OCI-LY3 (cell line): ENCODE results near the gene SLAMF6.

Experiments used
- EZH2phosphoT487 ChIP-seq: fragments of 200-600 bp; shearing (Covaris generic); IDR thresholded peaks from 2 replicates; pipeline ENCODE4 v1.6.1; 2018; ENCODE audit warnings: antibody characterized with exemption, mixed run types, low read depth
- TF ChIP-seq, protein P1 (sequence below): fragments of 200-600, 300-600 bp; sonication (generic); IDR thresholded peaks from 2 replicates; pipeline ENCODE4 v1.5.1; 2014; ENCODE audit warnings: antibody characterized with exemption, low read length, low read depth

DNA sequence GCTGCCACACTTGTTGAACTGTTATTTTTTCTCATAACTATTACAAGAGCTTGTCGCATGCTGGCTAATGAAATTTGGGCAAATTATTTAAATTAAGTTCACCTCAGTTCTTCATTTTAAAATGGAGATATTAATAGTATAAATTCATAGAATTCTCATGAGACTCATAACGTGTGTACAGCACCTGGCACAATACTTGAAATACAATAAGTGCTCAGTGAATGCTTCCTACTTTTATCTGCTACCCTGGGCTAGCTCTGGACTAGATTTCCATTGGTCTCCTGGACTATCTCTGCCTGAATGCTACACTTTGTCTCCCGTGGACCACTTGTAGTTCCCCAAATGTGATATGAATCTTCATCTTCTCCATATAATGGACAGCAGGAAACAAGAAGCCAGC, 919 bp downstream of the SLAMF6 start:
- TF ChIP-seq, protein P1, sequence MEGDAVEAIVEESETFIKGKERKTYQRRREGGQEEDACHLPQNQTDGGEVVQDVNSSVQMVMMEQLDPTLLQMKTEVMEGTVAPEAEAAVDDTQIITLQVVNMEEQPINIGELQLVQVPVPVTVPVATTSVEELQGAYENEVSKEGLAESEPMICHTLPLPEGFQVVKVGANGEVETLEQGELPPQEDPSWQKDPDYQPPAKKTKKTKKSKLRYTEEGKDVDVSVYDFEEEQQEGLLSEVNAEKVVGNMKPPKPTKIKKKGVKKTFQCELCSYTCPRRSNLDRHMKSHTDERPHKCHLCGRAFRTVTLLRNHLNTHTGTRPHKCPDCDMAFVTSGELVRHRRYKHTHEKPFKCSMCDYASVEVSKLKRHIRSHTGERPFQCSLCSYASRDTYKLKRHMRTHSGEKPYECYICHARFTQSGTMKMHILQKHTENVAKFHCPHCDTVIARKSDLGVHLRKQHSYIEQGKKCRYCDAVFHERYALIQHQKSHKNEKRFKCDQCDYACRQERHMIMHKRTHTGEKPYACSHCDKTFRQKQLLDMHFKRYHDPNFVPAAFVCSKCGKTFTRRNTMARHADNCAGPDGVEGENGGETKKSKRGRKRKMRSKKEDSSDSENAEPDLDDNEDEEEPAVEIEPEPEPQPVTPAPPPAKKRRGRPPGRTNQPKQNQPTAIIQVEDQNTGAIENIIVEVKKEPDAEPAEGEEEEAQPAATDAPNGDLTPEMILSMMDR: no peak
- TF ChIP-seq EZH2phosphoT487: no peak
